Ovary (tissue), 9 donors: ENCODE measurements around the gene CLEC16A. TPM values are rescaled to one million over a fixed set of nuclear protein-coding genes. Genes with fewer than 3 reads are reported as not detected.
A peak's percentile ranks its signal among the peaks of the same experiment; 100 is the strongest.

ENCODE experiments used
- DNase-seq, 5 donors: peaks; one replicate each; pipeline ENCODE4 v3.0.0-alpha.2; 2019 to 2020
- H3K27ac ChIP-seq, 2 donors: fragments of 200-600 bp; one replicate each; pipeline versions ENCODE4 v1.5.1 to v1.8.0; 2019 to 2022
- H3K27me3 ChIP-seq: fragments of 200-600 bp; one replicate; pipeline ENCODE4 v1.8.0; 2022
- H3K36me3 ChIP-seq: fragments of 200-600 bp; sonication (generic); one replicate; pipeline ENCODE4 v1.5.1; 2019
- H3K4me1 ChIP-seq: one replicate; pipeline ENCODE4 v1.8.1; 2013; ENCODE audit warnings: mild to moderate bottlenecking, moderate library complexity; ENCODE audit not compliant: insufficient read depth
- H3K4me3 ChIP-seq: fragments of 200-600 bp; sonication (generic); one replicate; pipeline ENCODE4 v1.5.1; 2017
- H3K9me3 ChIP-seq, 2 donors: fragments of 200-600 bp in 1 of 2; sonication (generic) in 1 of 2; one replicate each; pipeline versions ENCODE4 v1.5.1 to v1.8.1; 2013 to 2019; ENCODE audit warnings: mild to moderate bottlenecking in 1 of 2, moderate library complexity in 1 of 2
- CTCF ChIP-seq, 3 donors: fragments of 450-650 bp in 2 of 3; fragments of 200-600 bp in 1 of 3; IDR thresholded peaks; one replicate each; pipeline versions ENCODE4 v1.5.1 to v1.8.0; 2016 to 2022; ENCODE audit warnings: antibody characterized with exemption in 3 of 3, mild to moderate bottlenecking in 1 of 3
- EP300 ChIP-seq: sonication (generic); formaldehyde crosslinking; IDR thresholded peaks from one replicate; pipeline ENCODE4 v1.6.1; 2017; ENCODE audit warnings: antibody characterized with exemption
- POLR2A ChIP-seq: fragments of 450-650 bp; IDR thresholded peaks from one replicate; pipeline ENCODE4 v1.6.1; 2017; ENCODE audit warnings: antibody characterized with exemption, mild to moderate bottlenecking, moderate library complexity
- WGBS, 3 donors: extraction: QIAGEN DNeasy Blood & Tissue Kit in 1 of 3; methylation state at CpG; one replicate each; pipeline versions ENCODE4 v1.1.5 to v1.1.7; 2013 to 2017; 5-methylcytosine and 5-hydroxymethylcytosine counted together
- intact Hi-C, 4 donors: fragments of 100-400 bp; cut with DNase I; formaldehyde crosslinking; loops; one replicate each; pipeline versions ENCODE4 v1.11.0 to v1.15.1; 2022 to 2023
- polyA plus RNA-seq, 2 donors: library from polyadenylated mRNA; stranded (reverse); fragments of 200-250 nt in 1 of 2; fragments of 350-450 nt in 1 of 2; fragmentation: Illumina TruSeq in 1 of 2; extraction: RNeasy Lipid Tissue Mini Kit (QIAGEN cat#74804) in 1 of 2; gene quantifications; one replicate each; pipeline ENCODE4 v1.2.3, GENCODE V29; 2013 to 2014
- total RNA-seq, 7 donors: library from RNA; depleted of rRNA in 2 of 7; stranded (reverse); fragments of >200 nt in 2 of 7; fragmentation: NEBNext Ultra II Directional in 3 of 7; extraction: Animal tissue kit (Norgen Biotek cat#: 25700) in 3 of 7; gene quantifications; one replicate each; pipeline versions ENCODE4 v1.1.0 to v1.2.4, GENCODE V29; 2016 to 2023
- donor health status: DM: no; HTN: no; CAD: no; lungs with moderate emphysema.
- donor health status: DM: no; HTN: no; CAD: no.
- donor health status: Bipolar disorder and iron deficiency.
- donor health status: DM: yes; HTN: yes; CAD: no.
- donor health status: DM: no; HTN: no; CAD: no.
- donor health status: DM: yes; HTN: yes; CAD: no.

Gene CLEC16A
- total and polyA plus RNA-seq, 9 donors: 6.4 to 28.1 (median 16.5) TPM

GRCh38 chr16:11127610-11128195, 183.3 kb downstream of the CLEC16A start:
- intact Hi-C loops: no loop called here

GRCh38 chr16:11128211-11129141, 184.1 kb downstream of the CLEC16A start:
- intact Hi-C loops: no loop called here
- DNase-seq: peak in 1 of 5 donors; percentile 32

More at GRCh38 chr16:11127610-11128195, 183.3 kb downstream of the CLEC16A start:
- H3K36me3 ChIP-seq: no peaks in the 10 kb centered on the region
- peaks cover 9% of the 10 kb centered on the region for H3K4me1 ChIP-seq
- H3K27me3 ChIP-seq: no peaks in the 10 kb centered on the region
- peak in 1 of 5 donors; percentile 4 for DNase-seq
- 70 to 82% (median 74%) methylated on average over 7 of the region's 7 CpGs for WGBS, 3 donors
- TF ChIP-seq EP300 (no peak), CTCF (IDR thresholded peaks at IDR 0.05) (no peak), POLR2A (no peak)
- H3K4me3 ChIP-seq: no peak overlapping the region
- H3K27ac ChIP-seq: peak overlapping the region in 1 of 2 donors; percentile 26
- no peaks in the 10 kb centered on the region for H3K9me3 ChIP-seq

GRCh38 chr16:11129378-11129781, 185.0 kb downstream of the CLEC16A start:
- no peaks in the 10 kb centered on the region for H3K27me3 ChIP-seq
- H3K27ac ChIP-seq: peak overlapping the region in 1 of 2 donors; percentile 26
- TF ChIP-seq EP300 (no peak), CTCF (IDR thresholded peaks at IDR 0.05) (no peak), POLR2A (no peak)
- intact Hi-C loops: no loop called here
- DNase-seq: peak in 1 of 5 donors; percentile 22
- 43 to 62% (median 44%) methylated on average over 4 of the region's 4 CpGs for WGBS, 3 donors
- H3K4me1 ChIP-seq: peaks cover 14% of the 10 kb centered on the region
- no peaks in the 10 kb centered on the region for H3K9me3 ChIP-seq
- no peaks in the 10 kb centered on the region for H3K36me3 ChIP-seq
- no peak overlapping the region for H3K4me3 ChIP-seq

More at GRCh38 chr16:11128211-11129141, 184.1 kb downstream of the CLEC16A start:
- TF ChIP-seq CTCF (IDR thresholded peaks at IDR 0.05) (no peak), EP300 (no peak), POLR2A (no peak)
- Histone ChIP-seq H3K36me3 (no peaks in the 10 kb centered on the region), H3K27me3 (no peaks in the 10 kb centered on the region), H3K27ac (peak overlapping the region in 1 of 2 donors; percentile 26), H3K9me3 (no peaks in the 10 kb centered on the region), H3K4me1 (peaks cover 12% of the 10 kb centered on the region), H3K4me3 (no peak overlapping the region)
- 41 to 43% (median 41%) methylated on average over 9 of the region's 9 CpGs for WGBS, 3 donors

- no peaks in the 10 kb centered on the region for H3K36me3 ChIP-seq
- no peaks in the 10 kb centered on the region for H3K27me3 ChIP-seq
- peaks cover 14% of the 10 kb centered on the region for H3K4me1 ChIP-seq
- WGBS, 3 donors: 74 to 92% (median 90%) methylated on average over 8 of the region's 8 CpGs
- intact Hi-C loops: no loop called here
- H3K27ac ChIP-seq: no peak overlapping the region
- TF ChIP-seq EP300: no peak
- no peak for TF ChIP-seq POLR2A
- TF ChIP-seq CTCF (IDR thresholded peaks at IDR 0.05): no peak
- DNase-seq: peak in 1 of 5 donors; percentile 14
- H3K4me3 ChIP-seq: no peak overlapping the region
- H3K9me3 ChIP-seq: no peaks in the 10 kb centered on the region
Observed at GRCh38 chr16:11130978-11131665, 186.8 kb downstream of the CLEC16A start.
